Activated T-cell treated with anti-CD3 and anti-CD28 coated beads, Interleukin-2, amount 50 U/mL, for 48 hours (primary cell): ENCODE data around the gene POP7.

Experiments used
- DNase-seq, 2 experiments: peaks; one replicate each; pipeline ENCODE4 v3.0.0-alpha.2; 2020

POP7 gene

GRCh38 chr7:100679129-100679926 lies 26.6 kb upstream of the POP7 start:
- peak in 1 of 2 experiments; percentile 20 for DNase-seq

DNA sequence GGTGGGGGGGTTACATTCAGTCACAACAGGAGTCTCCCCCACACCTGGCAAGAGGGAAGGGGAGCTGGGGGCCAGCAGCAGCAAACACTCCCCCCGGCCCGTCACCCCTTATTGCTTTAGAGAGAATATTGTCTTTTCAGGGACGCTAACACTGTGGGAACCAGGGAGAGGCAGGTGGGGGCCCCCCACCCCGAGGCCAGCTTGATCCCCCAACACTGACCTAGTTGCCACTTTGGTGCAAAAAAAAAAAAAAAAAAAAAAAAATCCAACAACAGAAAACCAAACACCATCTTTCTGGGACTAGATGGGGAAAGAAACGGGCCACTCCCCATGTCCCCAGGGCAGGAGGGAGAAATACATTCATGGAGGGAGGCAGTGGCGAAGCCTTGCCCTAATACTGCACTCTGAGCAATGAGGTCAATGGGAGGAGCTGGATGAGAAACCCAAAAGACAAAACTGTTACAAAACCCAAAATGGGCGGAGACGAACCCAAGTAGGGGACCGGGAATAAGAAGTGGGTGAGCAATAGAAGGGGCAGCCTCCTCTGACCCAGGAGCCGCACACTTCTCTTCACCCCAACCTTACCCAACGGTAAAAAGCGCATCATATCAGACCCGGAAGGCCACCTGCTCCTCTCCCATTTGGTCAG lies 25.9 kb upstream of the POP7 start:
- peak in 1 of 2 experiments; percentile 19 for DNase-seq

GRCh38 chr7:100680576-100681271 lies 25.2 kb upstream of the POP7 start:
- DNase-seq, result peak in 1 of 2 experiments; percentile 32

DNA sequence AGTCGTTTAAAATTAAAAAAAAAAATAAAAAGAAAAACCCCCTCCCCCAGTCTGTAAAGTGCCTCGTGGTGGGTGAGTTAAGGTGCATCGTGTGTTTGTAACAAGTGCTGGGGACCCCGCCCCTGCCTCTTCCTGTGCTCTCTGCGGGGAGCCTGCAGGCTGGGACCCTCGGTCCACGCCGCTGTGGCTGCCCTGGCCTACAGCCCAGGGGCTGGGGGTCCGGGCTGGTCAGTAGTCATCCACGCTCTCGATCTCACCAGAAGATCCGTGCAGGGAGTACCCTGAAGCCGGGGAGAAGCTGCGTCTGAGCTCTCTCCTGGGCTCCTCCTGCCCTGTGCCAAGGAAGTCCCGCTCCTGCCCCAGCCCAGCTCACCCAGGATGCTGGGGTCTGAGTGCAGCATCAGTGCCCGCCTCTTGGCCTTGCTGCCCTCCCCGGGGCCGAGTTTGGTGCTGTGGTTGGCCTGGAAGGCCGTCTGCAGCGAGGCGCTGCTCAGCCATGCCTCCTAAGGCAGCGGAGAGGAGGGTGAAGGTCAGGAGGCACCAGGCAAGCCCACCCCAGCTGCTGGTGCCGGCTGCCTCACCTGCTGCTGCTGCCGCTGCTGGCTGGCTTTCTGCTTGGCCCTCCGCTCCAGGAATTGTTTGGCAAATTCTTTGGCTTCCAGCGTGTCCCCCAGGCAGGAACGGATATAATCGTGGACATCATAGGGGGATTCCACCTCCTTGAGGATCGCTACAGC lies 24.3 kb upstream of the POP7 start:
- DNase-seq, result peak in 1 of 2 experiments; percentile 19

DNA sequence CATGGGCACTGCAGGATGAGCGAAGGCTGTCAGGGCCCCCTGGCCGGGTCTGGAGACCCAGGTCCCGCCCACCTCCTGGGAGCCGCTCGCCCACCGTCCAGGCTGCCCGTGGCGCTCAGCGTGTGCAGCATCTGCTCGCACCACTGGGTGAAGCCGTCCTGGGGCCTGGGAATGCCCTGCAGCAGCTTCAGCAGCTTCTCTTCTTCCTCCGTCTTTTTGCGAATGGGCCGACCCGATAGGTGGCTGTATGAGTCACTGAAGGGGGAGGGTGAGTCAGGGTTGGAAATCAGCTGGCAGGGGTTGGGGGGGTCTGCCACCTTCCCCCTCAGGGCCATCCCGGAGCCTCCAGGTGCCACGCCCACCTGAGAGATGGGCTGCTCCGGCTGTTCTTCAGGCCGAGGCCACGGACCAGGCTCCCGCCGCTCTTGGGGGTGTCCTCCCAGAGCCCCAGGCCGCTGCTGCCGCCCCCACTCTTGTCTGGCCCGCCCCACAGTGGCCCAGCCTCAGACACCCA lies 23.6 kb upstream of the POP7 start:
- peak in 1 of 2 experiments; percentile 48 for DNase-seq

DNA sequence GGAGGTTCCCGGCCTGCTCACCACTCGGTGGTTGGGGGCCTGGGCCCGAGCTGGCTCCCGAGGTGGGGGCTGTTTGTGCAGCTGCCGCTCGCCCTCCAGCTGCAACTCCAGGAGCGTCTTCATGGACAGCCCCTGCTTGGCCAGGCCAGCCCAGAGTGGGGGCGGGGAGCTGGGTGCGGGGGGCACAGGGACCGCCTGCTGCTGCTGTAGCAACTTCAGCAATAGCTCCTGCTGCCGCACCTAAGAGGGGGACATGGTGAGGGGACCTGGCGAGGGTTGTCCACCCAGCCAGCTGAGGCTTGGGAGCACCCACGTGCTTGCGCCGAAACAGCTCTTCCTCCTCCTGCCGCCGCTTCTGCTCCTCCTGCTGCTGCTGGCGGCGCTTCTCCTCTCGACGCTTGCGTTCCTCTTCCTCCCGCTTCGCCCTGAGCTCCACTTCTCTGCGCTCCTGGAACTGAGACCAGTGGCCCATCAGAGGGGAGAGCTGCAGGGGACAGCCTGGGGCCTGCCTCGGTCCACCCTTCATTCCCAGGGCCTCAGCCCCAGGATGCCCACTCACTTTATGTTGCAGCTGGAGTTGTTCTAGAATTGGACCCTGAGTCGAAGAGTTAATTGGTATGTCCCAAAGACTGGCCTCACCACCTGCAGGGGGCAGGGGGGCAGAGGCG lies 22.8 kb upstream of the POP7 start:
- no peak for DNase-seq

GRCh38 chr7:100683659-100684533 lies 22.0 kb upstream of the POP7 start:
- DNase-seq, result no peak

DNA sequence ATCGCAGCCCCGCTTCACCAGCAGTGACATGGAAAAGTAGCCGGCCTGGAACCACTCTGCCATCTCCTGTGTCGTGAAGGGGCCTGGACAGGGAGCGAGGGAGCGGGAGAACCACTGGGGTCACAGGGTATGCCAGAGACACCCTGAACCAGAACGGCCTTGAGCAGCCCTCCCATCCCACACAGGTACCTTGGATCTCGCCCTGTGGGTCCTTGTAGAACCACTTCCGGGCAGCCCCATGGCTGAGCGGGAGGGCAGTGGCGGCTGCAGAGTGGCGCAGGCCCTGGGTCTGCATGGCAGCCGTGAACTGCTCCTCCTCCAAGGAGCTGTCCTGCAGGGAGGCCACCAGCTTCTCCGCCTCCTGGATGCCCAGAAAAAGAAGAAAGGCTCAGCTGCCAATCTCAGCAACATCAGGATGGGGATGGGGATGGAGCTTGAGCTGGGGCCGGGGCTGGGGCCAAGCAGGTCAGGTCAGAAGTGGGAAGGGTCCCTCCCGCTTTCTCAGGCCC lies 21.3 kb upstream of the POP7 start:
- no peak for DNase-seq

DNA sequence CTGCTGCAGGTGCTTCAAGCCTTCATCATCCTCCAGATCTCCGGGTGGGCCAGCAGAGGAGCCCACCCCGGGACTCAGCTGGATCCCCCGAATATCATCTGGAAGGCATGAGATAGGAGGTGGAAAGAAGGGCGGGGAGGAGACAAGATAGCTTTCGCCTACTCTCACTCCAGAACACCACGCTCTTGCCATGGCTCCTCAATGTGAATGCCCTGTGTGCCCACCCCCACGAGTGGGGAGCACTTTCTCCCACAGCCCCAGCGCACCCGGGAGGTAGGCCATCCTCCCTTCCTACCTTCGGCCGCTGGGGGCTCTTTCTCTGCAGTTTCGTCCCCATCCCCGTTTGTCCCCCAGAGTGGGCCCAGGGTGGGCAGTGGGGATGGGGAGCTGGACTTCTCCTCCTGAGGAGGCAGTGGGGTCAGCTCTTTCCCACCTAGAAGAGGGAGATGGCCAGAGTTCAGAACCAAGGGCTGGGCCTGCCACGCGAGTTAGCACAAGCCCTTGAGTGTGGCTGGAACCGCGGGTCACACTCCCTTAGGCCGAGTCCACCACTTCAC lies 20.8 kb upstream of the POP7 start:
- DNase-seq, result no peak

DNA sequence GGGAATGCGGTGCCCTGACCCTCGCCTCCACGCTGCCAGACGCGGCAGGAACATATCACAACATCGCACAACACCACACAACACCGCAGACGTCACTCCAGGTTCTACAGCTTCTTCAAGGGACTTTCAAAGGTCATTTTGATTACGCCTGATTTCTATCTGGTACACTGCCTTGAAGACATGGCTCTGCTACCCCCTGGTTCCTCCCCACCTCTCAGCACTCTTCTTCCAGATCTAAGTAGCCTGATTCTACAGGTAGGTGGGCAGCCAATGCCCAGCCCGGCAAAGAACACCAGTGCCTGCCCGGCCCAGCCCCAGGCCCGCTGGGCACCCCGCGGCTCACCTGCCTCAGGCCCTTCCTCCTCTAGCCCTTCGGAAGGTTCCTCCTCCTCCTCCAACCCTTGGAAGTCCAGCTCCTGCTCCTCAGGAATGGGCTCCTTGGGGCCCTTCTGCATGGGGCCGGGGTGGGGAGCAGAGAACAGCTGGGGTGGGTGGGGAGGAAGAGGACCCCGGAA lies 20.2 kb upstream of the POP7 start:
- no peak for DNase-seq

- DNase-seq, result no peak
Observed at GRCh38 chr7:100686201-100686821, 19.6 kb upstream of the POP7 start.

DNA sequence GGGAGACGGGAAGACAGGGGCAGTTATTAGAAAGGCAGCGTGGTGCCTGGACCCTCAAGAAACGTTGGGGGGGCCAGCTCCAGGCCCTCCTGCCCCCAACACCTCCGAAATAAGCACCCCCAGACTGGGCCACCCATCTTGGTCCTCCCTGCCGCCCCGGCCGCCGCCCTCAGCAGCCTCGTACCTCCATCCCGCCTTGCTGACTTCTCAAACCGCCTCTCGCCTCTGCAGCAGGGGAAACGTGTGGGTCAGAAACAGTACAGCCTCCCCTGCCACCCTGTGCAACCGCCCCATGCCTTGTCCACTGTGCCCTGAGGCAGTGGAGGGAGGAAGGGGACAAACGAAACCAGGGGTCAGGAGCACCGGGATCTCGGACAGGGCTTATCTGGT lies 19.1 kb upstream of the POP7 start:
- no peak for DNase-seq

DNA sequence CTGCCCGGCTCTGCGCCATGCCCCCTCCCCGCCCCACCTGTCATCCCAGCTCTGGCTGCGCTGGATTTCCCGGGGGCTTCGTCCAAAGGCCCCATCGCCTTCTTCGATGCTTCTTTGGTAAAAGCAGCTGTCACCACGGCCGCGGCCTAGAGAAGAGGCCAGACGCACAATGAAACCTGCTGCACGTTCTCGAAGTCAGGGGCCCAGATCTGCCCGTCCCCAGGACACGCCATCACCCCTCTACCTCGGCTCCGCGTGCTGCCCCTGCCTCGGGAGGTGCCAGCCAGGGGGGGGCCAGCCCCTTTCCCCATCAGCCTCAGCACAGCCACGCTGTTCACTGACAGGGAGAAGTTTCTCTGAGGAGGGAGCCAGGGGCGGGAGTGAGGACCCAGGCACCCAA lies 18.7 kb upstream of the POP7 start:
- no peak for DNase-seq

DNA sequence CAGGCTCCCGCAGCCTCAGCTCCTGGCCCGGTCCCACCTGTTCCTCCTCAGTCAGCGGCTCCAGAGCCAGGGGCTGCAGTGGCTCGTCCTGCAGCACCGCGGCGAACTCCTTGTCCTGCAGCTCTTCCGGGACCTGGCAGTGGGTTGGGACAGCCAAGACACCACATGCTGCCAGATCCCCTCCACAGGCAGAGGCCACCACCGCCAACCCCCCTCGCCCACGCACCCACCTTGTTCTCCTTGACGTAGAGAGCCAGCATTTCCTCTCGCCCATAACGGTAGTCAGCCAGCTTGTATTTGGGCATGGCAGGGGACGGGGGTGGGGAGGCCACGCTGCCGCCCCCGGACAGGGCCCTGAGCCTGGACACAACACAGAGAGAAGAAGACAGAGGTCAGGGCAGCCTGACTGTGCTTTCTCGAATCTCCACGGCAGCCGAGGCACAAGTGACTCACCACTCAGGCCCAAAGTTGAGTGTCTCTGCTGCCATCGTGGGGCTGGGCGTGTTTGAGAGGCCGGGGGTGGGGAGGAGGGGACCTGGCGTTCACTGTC lies 18.1 kb upstream of the POP7 start:
- DNase-seq, result no peak

DNA sequence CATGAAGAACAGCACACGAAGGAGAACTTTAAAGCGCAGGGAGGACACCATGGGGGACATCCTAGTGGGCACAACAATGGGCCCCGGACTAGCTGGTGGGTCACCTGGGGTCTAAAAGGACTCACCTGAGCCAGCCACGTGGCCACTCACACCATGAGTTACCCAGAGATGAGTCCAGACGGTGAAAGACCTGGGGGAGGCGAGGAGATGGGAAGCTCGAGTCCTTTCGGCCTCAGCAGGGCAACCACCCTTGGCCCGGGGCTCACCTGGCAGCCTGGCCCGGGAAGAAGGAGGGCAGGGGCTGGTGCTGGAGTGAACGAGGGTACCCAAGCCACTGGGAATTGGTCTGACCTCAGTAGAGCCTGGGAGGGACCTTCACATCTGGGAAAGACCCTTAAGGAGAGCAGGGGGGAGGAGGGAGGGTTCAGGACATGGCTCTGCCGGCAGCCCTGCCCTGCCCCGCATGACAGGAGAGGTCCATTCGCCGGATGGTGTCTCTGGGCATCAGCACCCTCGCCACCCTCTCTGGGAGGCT lies 17.5 kb upstream of the POP7 start:
- no peak for DNase-seq

DNA sequence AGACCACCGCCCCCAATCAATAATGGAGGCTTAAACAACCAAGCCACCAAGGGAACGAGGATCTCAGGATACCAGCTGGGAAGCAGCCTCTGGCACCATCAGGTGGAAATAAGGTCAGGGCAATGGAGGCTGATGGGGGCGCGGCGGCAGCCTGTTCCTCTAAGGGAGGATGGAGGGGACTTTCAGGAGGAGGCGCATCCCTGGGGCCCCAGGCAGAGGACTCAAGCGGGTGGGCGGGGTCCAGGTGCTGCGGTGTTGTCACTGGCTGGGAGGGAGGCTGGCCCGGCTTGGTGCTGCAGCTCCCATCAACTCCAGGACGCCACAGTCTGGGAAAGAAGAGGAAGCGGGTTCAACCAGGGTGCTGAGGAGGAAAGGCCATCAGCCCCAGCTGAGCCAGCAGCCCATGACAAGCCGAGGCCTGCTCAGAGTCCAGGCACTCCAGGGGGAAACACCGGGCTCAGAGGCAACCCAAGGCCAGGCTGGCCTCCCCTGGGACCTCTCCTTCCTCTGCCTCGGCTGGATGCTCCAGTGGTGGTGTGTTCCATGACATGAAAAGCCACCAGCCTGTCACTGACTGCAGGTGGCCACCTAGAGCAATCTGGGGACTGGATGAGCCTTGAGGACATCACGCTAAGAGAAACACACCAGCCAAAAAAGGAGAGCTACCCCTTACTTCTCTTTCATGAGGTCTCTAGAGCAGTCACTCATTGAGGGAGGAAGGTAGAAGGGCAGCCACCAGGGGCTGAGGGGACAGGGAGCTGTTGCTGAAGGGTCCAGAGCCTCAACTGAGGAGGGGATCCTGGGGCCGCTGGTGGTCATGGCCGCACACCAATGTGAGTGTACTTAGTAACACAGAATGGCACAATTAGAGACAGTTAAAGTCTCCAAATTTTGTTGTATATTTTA lies 16.4 kb upstream of the POP7 start:
- no peak for DNase-seq

- DNase-seq, result peak; percentile 90
Observed at GRCh38 chr7:100691676-100692577, 14.0 kb upstream of the POP7 start.
